ENCODE measurements around the gene TCP10L. TPM values are rescaled to one million over a fixed set of nuclear protein-coding genes. Genes with fewer than 3 reads are reported as not detected.

The TCP10L gene
- total RNA-seq, 1 experiment from 2014 or later: 1.2 TPM

- H3K4me1 Mint-ChIP-seq: peaks cover 45% of the 10 kb centered on the region
- peaks cover 32% of the 10 kb centered on the region for H3K9me3 Mint-ChIP-seq
- no peak for TF ChIP-seq ZNF281 (CRISPR knock-in tag; IDR thresholded peaks at IDR 0.05)
- DNase-seq (ENCODE audit: low spot score) (no peak), ATAC-seq (no peak)
- H3K4me3 Mint-ChIP-seq: no peak overlapping the region
- H3K27ac Mint-ChIP-seq: no peak overlapping the region
- POLR2A ChIA-PET: no interaction called here
- no peaks in the 10 kb centered on the region; the same call in 1 of the 2 replicates for H3K27me3 Mint-ChIP-seq (ENCODE audit: low read depth)
- CTCF ChIA-PET: interaction anchor here (2.8 to 7.1 kb wide), 2 partner anchors 34 to 165 kb away, joined by 15 to 66 read pairs; no protein-coding TSS in a partner anchor
- H3K36me3 Mint-ChIP-seq: peaks cover 29% of the 10 kb centered on the region
Measured at GRCh38 chr21:32566741-32567389, 18.5 kb downstream of the TCP10L start.

- ChIA-PET CTCF (no interaction called here), POLR2A (no interaction called here)
- no peak overlapping the region for H3K4me3 Mint-ChIP-seq
- ATAC-seq: no peak
- no peaks in the 10 kb centered on the region; the same call in 1 of the 2 replicates for H3K27me3 Mint-ChIP-seq (ENCODE audit: low read depth)
- no peak overlapping the region for H3K27ac Mint-ChIP-seq
- H3K4me1 Mint-ChIP-seq: peaks cover 50% of the 10 kb centered on the region
- H3K9me3 Mint-ChIP-seq: peaks cover 32% of the 10 kb centered on the region
- peaks cover 29% of the 10 kb centered on the region for H3K36me3 Mint-ChIP-seq
- TF ChIP-seq ZNF232 (CRISPR knock-in tag; IDR thresholded peaks at IDR 0.05) (no peak), ETV6 (CRISPR knock-in tag; IDR thresholded peaks at IDR 0.05) (no peak), ZBTB43 (CRISPR knock-in tag; IDR thresholded peaks at IDR 0.05) (no peak), ATF1 (CRISPR knock-in tag; IDR thresholded peaks at IDR 0.05) (no peak), SP1 (CRISPR knock-in tag; conservative IDR thresholded peaks at IDR 0.05) (no peak), TCF7 (CRISPR knock-in tag; IDR thresholded peaks at IDR 0.05; ENCODE audit: low read depth) (no peak), GRHL2 (CRISPR knock-in tag; IDR thresholded peaks at IDR 0.05; ENCODE audit: insufficient replicate concordance, severe bottlenecking) (no peak), IRF2 (CRISPR knock-in tag; IDR thresholded peaks at IDR 0.05; ENCODE audit: borderline replicate concordance, low read depth) (no peak), ZSCAN18 (CRISPR knock-in tag; IDR thresholded peaks at IDR 0.05) (no peak), NFE2L1 (CRISPR knock-in tag; IDR thresholded peaks at IDR 0.05) (no peak), CREM (CRISPR knock-in tag; IDR thresholded peaks at IDR 0.05) (no peak), JAZF1 (CRISPR knock-in tag; IDR thresholded peaks at IDR 0.05) (no peak)
- TF ChIP-seq, protein P1, sequence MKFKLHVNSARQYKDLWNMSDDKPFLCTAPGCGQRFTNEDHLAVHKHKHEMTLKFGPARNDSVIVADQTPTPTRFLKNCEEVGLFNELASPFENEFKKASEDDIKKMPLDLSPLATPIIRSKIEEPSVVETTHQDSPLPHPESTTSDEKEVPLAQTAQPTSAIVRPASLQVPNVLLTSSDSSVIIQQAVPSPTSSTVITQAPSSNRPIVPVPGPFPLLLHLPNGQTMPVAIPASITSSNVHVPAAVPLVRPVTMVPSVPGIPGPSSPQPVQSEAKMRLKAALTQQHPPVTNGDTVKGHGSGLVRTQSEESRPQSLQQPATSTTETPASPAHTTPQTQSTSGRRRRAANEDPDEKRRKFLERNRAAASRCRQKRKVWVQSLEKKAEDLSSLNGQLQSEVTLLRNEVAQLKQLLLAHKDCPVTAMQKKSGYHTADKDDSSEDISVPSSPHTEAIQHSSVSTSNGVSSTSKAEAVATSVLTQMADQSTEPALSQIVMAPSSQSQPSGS (CRISPR knock-in tag; IDR thresholded peaks at IDR 0.05; ENCODE audit: borderline replicate concordance, low read depth): no peak
- TF ChIP-seq, protein P2, sequence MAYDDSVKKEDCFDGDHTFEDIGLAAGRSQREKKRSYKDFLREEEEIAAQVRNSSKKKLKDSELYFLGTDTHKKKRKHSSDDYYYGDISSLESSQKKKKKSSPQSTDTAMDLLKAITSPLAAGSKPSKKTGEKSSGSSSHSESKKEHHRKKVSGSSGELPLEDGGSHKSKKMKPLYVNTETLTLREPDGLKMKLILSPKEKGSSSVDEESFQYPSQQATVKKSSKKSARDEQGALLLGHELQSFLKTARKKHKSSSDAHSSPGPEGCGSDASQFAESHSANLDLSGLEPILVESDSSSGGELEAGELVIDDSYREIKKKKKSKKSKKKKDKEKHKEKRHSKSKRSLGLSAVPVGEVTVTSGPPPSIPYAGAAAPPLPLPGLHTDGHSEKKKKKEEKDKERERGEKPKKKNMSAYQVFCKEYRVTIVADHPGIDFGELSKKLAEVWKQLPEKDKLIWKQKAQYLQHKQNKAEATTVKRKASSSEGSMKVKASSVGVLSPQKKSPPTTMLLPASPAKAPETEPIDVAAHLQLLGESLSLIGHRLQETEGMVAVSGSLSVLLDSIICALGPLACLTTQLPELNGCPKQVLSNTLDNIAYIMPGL (CRISPR knock-in tag; IDR thresholded peaks at IDR 0.05): no peak
- TF ChIP-seq, protein P3, sequence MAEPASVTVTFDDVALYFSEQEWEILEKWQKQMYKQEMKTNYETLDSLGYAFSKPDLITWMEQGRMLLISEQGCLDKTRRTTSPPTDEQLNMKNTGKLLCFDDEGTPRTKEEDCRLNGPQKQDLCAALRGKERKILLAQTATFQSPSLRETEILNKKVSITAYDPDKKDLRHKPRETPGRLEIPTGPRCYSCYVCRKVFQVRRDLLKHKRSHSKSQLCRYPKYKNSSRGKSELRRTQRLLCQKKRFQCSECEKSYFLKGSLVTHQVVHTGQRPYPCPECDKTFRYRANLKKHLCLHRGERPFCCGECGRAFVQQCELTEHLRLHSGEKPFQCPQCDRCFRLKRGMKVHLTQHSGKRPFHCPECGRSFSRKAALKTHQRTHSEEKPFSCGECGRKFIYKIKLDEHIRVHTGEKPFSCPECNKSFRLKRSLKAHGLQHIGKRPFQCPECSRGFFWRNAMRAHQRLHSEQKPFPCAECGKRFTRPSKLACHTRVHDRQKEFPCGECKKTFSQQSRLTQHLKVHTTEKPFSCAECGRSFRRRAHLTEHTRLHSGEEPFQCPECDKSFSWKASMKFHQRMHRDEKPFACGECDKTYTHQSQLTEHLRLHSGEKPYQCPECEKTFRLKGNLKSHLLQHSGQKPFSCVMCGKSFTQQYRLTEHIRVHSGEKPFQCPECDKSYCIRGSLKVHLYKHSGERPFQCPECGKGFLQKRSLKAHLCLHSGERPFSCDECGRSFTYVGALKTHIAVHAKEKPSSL (CRISPR knock-in tag; conservative IDR thresholded peaks at IDR 0.05): no peak
- no peak for DNase-seq (ENCODE audit: low spot score)
Measured at GRCh38 chr21:32565856-32566465, 19.4 kb downstream of the TCP10L start.

Data from WTC11 (cell line).